ENCODE measurements around the gene FARP1.

The FARP1 gene

DNA sequence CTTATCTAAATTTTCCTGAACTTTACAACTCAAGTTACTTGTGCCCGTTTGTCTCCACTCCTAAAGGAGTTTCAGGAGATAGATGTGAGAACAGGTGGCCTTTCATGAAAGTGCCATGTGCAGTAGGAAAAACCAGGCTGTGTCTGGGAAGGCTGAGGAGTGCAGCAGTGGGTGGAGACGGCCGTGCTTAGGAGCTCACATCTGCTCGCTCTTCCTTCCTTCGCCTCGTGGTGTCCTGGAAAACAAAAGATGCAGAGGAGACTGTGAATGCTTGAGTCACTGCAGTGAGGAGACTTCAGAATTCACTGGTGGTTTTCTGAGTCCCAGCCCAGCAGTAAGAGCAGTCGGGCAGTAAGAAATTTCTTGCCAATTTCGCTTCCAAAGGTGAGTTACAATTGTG lies 172.6 kb downstream of the FARP1 start:
- no peak for DNase-seq

DNA sequence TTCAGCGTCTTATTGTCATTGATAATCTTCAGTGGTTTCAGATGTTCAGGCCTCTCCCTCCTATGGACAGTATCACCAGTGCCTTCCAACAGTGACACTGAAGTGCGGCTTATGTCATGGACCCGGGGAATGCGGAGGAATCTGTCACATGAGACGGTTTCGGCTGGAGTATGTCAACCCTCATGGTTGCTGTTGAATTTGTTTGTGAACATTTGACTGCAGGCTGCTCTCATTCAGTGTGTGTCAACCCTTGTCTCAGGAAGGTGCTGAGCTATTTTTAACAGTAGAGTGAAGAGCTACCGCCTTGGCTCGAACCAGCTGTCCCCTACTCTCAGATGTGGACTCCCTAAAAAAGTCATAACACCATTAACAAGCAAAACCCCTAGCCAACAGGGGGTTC lies 173.0 kb downstream of the FARP1 start:
- DNase-seq = no peak

DNA sequence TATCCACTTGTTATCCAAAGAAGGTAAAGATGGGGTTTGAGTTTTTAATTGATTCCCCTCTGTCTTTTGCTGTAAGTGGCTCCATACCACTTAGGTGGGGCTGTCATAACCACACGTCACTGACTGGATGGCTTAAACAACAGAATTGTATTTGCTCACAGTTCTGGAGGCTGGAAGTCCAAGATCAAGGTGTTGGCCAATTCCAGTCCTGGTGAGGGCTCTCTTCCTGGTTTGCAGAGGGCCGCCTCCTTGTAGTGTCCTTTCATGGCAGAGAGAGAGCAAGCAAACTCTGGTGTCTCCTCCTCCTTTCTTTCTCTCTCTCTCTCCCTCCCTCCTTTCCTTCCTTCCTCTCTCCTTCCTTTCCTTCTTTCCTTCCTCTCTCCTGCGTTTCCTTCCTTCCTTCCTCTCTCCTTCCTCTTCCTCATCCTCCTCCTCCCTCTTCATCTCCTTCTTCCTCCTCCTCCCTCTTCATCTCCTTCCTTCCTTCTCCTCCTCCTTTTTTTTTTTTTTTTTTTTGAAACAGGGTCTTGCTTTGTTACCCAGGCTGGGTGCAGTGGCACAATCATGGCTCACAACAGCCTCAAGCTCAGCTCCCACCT lies 174.8 kb downstream of the FARP1 start:
- no peak for DNase-seq

DNA sequence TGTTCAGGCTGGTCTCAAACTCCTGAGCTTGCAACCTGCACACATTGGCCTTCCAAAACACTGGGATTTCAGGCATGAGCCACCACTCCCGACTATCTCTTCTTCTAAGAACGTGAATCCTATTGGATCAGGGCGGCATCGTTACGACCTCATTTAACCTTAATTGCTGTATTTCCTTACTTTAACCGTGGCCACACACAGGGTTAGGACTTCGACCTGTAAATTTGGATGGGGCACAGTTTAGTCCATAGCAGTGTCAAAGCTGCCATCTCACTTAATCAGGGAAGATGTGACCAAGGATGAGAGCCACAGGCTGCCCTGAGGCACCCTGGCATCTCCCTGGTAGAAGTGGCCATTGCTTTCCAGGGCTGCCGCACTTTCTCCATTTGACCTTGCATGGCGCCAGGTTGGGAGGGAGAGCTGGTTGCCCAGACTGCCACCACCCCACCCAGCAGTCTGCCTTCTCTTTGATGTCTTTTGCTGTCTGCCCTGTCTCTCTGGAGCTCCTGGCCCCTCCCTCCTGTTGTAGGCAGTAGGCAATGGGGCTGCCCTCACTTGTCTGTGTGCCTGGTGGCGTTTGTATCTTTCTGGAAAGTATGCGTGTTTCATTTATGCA lies 175.5 kb downstream of the FARP1 start:
- DNase-seq = no peak

DNA sequence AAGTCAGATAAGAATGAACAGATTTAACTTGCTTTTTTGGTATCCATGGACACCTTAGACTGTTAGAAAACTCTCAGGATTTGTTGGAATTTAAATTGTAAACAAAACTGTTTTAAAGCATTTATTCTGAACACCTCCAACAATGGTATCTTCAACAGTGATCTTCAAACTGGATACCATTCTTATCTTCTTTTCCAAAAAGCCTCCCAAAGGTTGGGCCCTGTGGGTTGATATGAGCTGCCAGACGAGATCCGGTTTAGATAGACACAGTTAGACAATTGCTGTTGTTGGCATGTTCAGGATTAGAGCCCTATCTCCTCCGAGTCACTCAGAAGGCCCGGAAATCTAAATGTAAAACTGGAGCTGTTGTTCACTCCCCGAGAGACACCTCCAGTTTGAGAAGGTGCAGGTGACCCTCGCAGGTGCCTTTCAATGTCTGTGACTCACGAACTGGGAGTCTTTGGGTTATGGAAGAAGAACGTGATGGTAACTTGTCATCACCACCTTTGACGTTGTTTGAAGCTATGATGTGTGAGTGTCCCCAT lies 177.7 kb downstream of the FARP1 start:
- DNase-seq = no peak

DNA sequence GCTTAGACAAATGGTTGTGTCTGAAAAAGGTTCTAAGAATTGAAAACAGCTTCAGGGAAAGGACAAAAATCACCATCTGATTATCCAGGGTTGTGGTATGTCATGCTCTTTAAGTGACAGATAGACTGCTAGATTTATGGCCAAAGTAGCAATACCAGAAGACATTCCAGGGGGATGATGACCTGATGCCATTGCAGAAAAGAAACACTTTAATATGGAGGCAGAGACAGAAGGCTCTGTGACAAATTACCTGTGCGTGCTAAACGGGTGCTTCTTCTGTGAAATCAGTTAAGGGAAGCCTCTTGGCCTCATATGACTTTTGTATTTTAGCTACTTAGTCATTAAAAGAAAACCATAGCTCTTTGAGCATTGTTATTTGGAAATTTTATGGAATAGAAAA lies 178.5 kb downstream of the FARP1 start:
- DNase-seq = no peak

DNA sequence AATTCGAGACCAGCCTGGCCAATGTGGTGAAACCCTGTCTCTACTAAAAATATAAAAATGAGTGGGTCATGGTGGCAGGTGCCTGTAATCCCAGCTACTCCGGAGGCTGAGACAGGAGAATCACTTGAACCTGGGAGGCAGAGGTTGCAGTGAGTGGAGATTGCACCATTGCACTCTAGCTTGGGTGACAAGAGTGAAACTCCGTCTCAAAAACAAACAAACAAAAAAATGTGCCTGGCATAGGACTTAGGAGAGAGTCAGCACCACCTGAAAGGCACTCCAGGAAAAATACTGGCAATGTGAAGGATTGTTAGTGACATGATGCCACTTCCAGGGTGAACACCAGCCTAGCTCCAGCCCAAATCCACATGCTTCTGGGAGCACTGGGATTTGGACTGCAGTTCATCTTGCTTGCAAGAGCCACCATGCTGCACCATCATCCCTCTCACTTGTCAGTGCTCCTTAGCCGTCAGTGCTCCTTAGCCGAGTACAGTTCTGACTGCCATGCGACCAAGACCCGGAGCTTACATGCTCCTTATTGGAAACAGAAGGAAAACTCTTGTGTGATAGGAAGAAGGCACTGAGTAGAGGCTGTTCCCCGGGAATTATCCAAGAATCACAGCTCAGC lies 179.3 kb downstream of the FARP1 start:
- no peak for DNase-seq

DNA sequence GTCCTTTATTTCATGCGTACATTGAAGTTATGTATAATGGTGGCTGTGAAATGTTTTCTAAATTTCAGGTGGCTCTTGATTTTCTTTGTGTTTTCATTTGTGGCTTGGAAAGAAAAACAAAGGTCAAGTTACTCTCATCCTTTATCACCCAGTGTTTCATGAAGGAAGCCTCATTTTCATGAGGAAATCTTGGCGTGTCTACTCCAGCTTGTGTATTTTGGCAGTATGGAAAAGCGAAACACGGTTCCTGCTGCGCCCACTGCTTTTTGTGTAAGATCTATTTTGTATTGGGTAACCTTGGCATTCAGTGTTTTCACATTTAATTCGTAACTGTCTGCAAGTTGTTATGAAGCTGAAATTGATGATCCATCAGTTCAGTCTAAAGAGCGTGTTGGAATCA lies 181.2 kb downstream of the FARP1 start:
- DNase-seq = no peak

DNA sequence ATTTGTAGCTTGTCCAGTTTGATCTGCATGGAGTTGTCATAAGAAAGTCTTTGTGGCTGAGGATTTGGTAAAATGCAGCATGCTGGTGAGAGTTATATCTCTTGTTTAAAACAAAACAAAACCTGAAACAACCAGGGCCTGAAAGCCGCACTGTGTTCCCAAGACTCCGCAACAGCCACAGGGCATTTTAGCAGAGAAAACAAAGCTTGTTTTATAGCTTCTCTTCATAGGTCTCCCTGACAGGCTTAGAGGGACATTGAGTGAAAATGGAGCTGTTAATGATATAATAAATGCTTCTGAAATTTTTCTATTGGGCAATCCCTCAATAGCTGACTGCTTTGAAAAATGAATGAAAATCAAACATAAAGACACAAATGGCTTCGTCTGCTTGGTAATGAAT lies 182.8 kb downstream of the FARP1 start:
- no peak for DNase-seq

DNA sequence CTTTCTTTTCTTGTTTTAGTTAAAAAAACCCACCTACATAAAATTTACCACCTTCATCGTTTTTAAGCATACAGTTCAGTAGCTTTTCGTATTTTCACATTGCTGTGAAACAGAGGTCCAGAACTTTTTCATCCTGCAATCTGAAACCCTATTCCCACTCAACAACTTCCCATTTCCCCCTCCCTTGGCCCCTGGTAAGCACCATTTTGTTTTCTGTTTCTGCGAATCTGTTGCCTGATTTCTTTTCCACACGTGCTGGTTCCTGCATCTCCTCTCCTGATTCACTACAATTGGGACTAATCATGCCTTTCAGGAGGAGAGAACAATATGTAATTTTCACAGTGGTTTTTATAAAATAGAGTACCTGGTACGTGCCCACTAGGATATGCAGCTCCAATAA lies 183.4 kb downstream of the FARP1 start:
- DNase-seq = no peak

DNA sequence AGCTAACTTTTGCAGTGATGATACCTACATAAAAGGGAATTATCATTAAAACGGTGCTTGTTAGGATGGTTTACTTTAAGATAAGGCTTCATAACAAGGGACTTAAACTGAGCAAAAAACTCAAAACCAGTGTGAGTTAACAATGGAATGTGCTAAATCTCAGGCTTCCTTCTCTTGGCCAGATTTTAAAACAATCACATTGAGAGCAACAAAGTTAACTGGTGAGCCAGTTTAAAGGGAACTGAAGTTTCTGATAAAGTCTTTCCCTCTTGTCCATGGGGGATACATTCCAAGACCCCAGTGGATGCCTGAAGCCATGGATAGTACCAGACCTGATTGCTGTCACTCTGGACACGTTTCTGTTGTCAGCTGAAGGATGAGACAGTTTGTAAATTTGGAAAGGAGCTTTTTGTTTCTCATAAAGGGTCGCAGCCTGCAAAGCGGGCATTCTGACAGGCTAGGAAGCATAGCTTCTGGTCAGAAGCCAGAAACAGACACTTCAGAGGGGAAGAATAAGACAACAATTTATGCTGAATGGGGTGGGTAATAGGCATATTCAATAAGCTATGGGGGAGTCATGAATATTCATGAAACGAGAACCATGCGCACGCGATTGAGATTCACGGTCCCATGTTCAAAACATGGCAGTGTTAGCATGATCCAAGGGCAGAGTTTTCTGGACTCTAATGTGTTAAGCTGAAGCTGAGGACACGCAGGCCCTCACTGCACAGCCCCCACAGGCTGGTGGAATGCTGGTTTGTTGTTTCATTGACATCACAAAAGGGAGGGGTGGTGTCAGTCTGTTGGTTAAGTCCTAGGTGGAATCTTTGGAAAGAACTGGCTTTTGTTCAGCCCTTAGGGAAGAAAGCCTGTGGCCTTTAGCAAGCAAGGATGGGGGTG lies 184.7 kb downstream of the FARP1 start:
- no peak for DNase-seq

DNA sequence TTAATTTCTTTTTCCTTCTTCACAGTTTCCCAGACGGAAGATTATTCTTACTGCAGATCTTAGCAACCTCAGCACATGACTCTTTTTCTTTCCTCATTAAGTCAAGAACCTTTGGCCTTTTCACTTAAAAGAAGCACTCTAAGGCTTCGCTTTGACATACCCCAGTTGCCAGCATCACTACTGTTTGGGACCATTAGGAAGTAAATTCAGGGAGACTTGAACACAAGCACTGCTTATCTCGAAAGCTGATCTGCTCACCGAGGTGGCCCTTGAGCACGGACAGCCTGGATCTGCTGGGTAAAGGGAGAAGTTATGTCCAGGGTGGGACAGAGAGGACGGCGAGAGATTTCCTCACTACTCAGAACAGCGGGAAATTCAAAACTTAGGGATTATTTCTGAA lies 185.6 kb downstream of the FARP1 start:
- DNase-seq = no peak

DNA sequence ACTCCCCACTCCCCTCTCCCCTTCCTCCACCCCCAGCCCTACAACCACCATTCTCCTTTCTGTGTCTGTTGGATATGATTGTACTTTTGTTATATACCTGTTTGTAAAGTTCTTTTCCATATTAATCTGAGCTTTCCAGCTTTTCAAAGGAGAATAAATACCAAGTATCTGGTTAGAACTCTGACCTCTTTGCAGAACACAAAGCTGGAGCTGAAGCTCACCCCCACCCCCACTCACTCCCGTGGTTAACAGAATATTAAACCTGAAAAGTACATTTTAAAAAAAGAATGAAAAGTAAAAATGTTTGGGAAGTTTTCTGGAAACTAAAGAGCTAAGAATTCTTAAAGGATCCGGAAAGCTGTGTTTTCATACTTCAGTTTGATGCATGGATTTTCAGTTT lies 189.3 kb downstream of the FARP1 start:
- no peak for DNase-seq

DNA sequence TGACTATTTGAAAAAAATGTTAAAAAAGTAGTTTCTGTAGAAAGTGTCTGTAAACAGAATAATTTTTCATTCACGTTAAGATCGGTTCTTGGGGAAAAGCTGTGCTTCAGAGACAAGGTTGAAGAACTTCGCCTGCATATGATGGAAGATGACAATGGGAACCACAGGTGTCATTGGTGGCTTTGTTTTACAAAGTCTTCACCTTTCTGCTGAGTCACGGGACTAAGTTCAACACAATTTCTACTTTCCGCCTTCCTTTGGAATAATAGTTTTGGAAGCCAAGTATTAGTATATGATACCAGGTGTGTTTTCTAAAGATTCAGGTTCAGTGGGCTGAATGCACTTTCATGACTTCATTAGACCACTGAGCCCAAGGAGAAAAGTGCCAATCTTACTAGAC lies 189.8 kb downstream of the FARP1 start:
- DNase-seq = no peak

DNA sequence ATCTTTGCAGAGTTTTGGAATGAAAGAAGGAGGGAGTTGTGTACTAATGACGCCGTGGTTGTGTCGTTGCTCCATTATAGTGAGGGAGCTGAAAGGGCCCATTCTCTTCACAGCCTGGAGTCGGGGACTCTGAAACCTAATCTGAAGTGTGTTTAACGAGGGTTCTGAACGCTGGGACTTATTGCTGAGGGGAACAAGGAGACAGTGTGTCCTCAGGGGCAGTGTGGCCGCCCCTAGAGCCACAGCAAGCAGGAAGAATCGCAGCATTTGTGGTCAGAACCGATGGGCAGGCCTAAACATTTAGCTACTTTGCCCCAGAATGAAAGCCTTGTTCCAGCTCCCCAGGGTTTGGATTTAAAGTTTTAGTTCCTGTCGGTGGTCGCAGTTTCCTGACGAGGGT lies 190.6 kb downstream of the FARP1 start:
- DNase-seq = no peak

DNA sequence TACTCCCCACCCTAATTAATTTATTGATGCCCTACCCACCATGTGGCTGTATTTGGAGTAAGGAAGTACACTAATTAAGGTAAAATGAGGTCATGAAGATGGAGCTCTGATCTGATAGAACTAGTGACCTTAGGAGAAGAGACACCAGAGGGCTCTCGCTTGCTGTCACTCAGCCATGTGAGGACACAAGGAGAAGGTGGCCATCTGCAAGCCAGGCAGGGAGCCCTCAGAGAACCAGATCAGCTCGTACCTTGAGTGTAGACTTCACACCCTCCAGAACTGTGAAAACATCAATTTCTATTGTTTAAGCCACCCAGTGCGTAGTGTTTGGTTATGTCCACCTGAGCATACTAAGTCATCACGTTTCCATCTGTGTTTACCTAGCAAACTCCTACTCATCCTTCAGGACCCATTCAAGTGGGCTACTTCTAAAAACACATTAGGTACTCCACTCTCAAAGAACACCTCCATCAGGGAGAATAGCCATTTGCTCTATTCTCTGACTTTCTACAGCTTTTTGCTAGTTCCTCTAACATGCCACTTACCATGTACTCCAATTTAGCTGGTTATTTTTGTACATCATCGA lies 191.8 kb downstream of the FARP1 start:
- DNase-seq = no peak

DNA sequence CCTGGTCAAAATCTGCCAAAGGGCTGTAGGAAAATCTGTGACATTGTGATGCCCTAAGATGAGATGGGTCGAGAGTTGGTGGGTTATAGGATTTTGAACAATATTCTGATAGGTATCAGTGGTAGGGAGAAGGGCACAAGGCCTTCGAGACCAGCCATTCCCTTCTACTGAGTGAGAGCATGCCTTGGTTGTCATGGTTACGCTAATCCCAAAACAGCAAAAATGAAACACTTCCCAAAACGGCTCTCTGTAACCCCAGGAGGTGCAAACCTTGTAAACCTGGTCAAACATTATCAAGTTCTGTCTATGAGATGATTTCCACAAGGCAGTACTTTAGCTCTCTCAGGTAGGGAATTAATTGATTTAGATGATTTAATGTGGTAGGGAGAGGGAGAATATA lies 192.8 kb downstream of the FARP1 start:
- no peak for DNase-seq

DNA sequence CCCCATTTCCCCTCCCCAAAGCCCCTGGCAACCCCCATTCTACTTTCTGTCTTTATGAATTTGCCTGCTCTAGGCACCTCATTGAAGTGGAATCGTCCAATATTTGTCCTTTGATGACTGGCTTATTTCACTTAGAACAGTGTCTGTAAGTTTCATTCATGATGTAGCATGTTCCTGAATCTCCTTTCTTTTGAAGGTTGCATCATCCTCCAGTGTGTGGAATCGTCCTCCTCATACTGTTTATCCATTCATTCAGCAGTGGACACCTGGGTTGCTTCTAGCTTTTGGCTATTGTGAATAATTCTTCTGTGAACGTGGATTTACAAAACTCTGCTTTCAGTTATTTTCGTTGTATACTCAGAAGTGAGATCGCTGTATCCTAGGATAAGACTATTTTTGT lies 195.4 kb downstream of the FARP1 start:
- no peak for DNase-seq

DNA sequence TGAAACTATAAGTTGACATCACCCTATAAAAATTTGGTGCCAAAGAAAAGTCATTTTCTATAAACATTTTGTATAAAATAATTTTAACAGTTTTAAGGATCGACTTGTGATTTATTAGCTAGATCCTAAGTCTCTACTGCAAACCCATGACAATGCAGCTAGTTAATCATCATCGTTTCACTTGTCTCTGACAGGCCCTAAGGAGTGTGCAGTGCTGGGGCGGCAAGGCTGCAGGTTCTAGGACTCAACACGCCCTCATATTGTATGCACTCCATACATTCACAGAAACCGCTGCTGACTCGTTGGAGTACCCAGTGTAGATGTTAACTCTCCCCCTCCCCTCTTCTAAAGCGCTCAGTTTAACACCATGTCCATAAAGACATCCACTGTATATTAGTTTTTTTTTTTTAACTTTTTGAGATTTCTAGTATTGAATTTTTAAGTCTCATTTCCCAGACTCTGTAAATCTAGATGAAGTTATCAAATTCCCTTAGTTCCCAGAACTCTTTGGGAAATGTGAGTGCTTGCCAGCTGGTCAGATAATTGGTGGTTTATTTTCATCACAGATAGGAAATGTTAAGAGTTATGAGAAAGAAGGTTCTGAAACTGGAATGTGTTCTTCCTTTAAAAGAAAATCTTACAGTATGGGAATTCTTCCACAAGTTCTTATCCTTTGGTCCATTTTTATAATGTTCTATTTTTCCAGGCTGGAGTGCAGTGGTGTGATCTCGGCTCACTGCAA lies 197.0 kb downstream of the FARP1 start:
- no peak for DNase-seq

DNA sequence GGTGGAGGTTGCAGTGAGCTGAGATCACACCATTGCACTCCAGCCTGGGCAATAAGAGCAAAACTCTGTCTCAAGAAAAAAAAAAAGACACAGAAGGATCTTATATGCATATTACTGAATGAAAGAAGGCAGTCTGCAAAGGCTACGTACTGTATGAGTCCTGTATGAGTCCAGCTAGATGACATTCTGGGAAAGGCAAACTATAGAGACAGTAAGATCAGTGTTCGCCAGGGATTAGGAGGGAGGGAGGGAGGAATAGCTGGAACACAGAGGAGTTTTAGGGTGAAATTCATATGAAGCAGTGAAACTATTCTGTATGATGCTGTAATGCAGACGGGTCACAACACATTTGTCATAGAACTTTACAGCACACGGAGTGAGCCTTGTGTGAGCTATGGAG lies 200.1 kb downstream of the FARP1 start:
- DNase-seq = no peak

DNA sequence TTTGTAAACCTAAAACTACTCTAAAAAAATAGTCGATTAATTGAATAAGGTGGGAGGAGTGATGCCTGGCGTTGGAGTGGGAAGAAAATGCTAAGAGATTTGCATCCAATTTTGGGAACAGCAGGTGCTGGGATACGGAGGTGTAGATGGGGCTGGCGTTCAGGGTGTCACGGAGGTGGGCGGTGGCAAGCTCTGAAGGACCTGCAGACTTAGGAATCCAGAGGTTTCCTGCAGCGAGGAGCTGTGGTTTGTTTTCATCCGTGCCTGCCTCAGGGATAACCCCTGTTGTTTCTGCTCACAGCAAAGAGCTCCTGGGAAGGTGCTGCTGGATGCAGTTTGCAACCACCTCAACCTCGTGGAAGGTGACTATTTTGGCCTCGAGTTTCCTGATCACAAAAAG lies 200.6 kb downstream of the FARP1 start:
- DNase-seq = no peak

DNA sequence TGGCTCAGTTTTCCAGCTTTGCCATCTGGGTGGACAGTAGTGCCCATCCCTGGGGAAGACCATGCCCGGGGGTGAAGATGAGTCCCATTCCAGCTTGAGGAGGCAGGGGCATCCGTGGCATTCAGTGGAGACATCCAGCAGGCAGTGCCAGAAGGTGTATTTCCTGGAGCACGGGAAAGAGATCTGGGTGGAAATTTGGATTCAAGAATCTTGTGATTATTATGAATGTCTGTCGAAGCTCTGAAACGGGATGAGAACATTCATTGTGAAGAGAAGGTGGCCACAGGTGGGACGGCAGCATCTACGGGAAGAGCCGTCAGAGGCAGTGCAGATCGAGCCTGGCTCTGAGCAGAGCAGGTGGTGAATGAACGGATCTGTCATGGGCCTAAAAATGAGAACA lies 201.5 kb downstream of the FARP1 start:
- no peak for DNase-seq

Data from T-helper 1 cell (primary cell).